ENCODE results near the gene NAT8.
"Not testable (repeated sequence)": the region's sequence is repeated elsewhere in the genome, so short reads cannot be mapped to it uniquely, and the experiment has no call there.

NAT8 gene

GRCh38 chr2:73642338-73643018 is at the start of gene NAT8:
TSS of gene NAT8 (minus strand) at chr2:73642422. CDS start at chr2:73641628, 794 bp downstream.
- Histone ChIP-seq H3K9me3 (ENCODE audit: insufficient read depth, low read length) (peaks cover 21% of the 10 kb centered on the region), H3K4me1 (ENCODE audit: insufficient read depth, insufficient read length) (no peaks in the 10 kb centered on the region), H3K4me3 (ENCODE audit: insufficient read length, low read depth) (no peak within 1 kb of the TSS), H3K9ac (ENCODE audit: insufficient read length, low read depth) (no peak within 1 kb of the TSS), H3K27me3 (ENCODE audit: insufficient read depth, insufficient read length) (no peaks in the 10 kb centered on the region), H3K36me3 (ENCODE audit: insufficient read depth, insufficient read length, low read length) (no peaks in the 10 kb centered on the region)
- DNase-seq (ENCODE audit: low read depth, low spot score), result no peak
- no peak for TF ChIP-seq YY1 (IDR thresholded peaks at IDR 0.05; ENCODE audit: insufficient read depth, insufficient read length)
- no peak for TF ChIP-seq SUZ12 (IDR thresholded peaks at IDR 0.05; ENCODE audit: extremely low read depth, insufficient read depth, insufficient read length)
- no peak for TF ChIP-seq ZNF274 (IDR thresholded peaks at IDR 0.05; ENCODE audit: low read depth, low read length)

GRCh38 chr2:73690372-73691088 is 48.3 kb upstream of the NAT8 start:
- not testable (repeated sequence) for H3K27me3 ChIP-seq (ENCODE audit: insufficient read depth, insufficient read length); H3K4me3 ChIP-seq (ENCODE audit: insufficient read length, low read depth); H3K9me3 ChIP-seq (ENCODE audit: insufficient read depth, low read length); DNase-seq (ENCODE audit: low read depth, low spot score); H3K9ac ChIP-seq (ENCODE audit: insufficient read length, low read depth); H3K4me1 ChIP-seq (ENCODE audit: insufficient read depth, insufficient read length); H3K36me3 ChIP-seq (ENCODE audit: insufficient read depth, insufficient read length, low read length)

GRCh38 chr2:73688494-73688893 is 46.3 kb upstream of the NAT8 start:
- H3K9me3 ChIP-seq (ENCODE audit: insufficient read depth, low read length); H3K36me3 ChIP-seq (ENCODE audit: insufficient read depth, insufficient read length, low read length); DNase-seq (ENCODE audit: low read depth, low spot score); H3K4me3 ChIP-seq (ENCODE audit: insufficient read length, low read depth); H3K27me3 ChIP-seq (ENCODE audit: insufficient read depth, insufficient read length); H3K9ac ChIP-seq (ENCODE audit: insufficient read length, low read depth); H3K4me1 ChIP-seq (ENCODE audit: insufficient read depth, insufficient read length): not testable (repeated sequence)

GRCh38 chr2:73685764-73686438 is 43.7 kb upstream of the NAT8 start:
- DNase-seq (ENCODE audit: low read depth, low spot score), result no peak
- Histone ChIP-seq H3K9me3 (ENCODE audit: insufficient read depth, low read length) (no peaks in the 10 kb centered on the region), H3K9ac (ENCODE audit: insufficient read length, low read depth) (no peak overlapping the region), H3K4me1 (ENCODE audit: insufficient read depth, insufficient read length) (no peaks in the 10 kb centered on the region), H3K36me3 (ENCODE audit: insufficient read depth, insufficient read length, low read length) (no peaks in the 10 kb centered on the region), H3K4me3 (ENCODE audit: insufficient read length, low read depth) (no peak overlapping the region), H3K27me3 (ENCODE audit: insufficient read depth, insufficient read length) (no peaks in the 10 kb centered on the region)
- no peak for TF ChIP-seq SUZ12 (IDR thresholded peaks at IDR 0.05; ENCODE audit: extremely low read depth, insufficient read depth, insufficient read length)
- no peak for TF ChIP-seq ZNF274 (IDR thresholded peaks at IDR 0.05; ENCODE audit: low read depth, low read length)
- TF ChIP-seq YY1 (IDR thresholded peaks at IDR 0.05; ENCODE audit: insufficient read depth, insufficient read length), result no peak

- H3K4me3 ChIP-seq (ENCODE audit: insufficient read length, low read depth); H3K9ac ChIP-seq (ENCODE audit: insufficient read length, low read depth); DNase-seq (ENCODE audit: low read depth, low spot score); H3K36me3 ChIP-seq (ENCODE audit: insufficient read depth, insufficient read length, low read length); H3K27me3 ChIP-seq (ENCODE audit: insufficient read depth, insufficient read length); H3K4me1 ChIP-seq (ENCODE audit: insufficient read depth, insufficient read length); H3K9me3 ChIP-seq (ENCODE audit: insufficient read depth, low read length): not testable (repeated sequence)
These were observed 42.7 kb upstream of the NAT8 start for GRCh38 chr2:73684905-73685304.

GRCh38 chr2:73684325-73684724 is 42.1 kb upstream of the NAT8 start:
- not testable (repeated sequence) for DNase-seq (ENCODE audit: low read depth, low spot score); H3K27me3 ChIP-seq (ENCODE audit: insufficient read depth, insufficient read length); H3K9ac ChIP-seq (ENCODE audit: insufficient read length, low read depth); H3K36me3 ChIP-seq (ENCODE audit: insufficient read depth, insufficient read length, low read length); H3K4me1 ChIP-seq (ENCODE audit: insufficient read depth, insufficient read length); H3K4me3 ChIP-seq (ENCODE audit: insufficient read length, low read depth); H3K9me3 ChIP-seq (ENCODE audit: insufficient read depth, low read length)

GRCh38 chr2:73679951-73680571 is 37.8 kb upstream of the NAT8 start:
- H3K36me3 ChIP-seq (ENCODE audit: insufficient read depth, insufficient read length, low read length); H3K9ac ChIP-seq (ENCODE audit: insufficient read length, low read depth); H3K4me3 ChIP-seq (ENCODE audit: insufficient read length, low read depth); H3K9me3 ChIP-seq (ENCODE audit: insufficient read depth, low read length); H3K27me3 ChIP-seq (ENCODE audit: insufficient read depth, insufficient read length); H3K4me1 ChIP-seq (ENCODE audit: insufficient read depth, insufficient read length); DNase-seq (ENCODE audit: low read depth, low spot score): not testable (repeated sequence)

- H3K9ac ChIP-seq (ENCODE audit: insufficient read length, low read depth); H3K4me1 ChIP-seq (ENCODE audit: insufficient read depth, insufficient read length); H3K27me3 ChIP-seq (ENCODE audit: insufficient read depth, insufficient read length); H3K36me3 ChIP-seq (ENCODE audit: insufficient read depth, insufficient read length, low read length); H3K9me3 ChIP-seq (ENCODE audit: insufficient read depth, low read length); DNase-seq (ENCODE audit: low read depth, low spot score); H3K4me3 ChIP-seq (ENCODE audit: insufficient read length, low read depth): not testable (repeated sequence)
These were observed 37.0 kb upstream of the NAT8 start for GRCh38 chr2:73679237-73679636.

- not testable (repeated sequence) for H3K27me3 ChIP-seq (ENCODE audit: insufficient read depth, insufficient read length); H3K9ac ChIP-seq (ENCODE audit: insufficient read length, low read depth); H3K4me1 ChIP-seq (ENCODE audit: insufficient read depth, insufficient read length); H3K9me3 ChIP-seq (ENCODE audit: insufficient read depth, low read length); DNase-seq (ENCODE audit: low read depth, low spot score); H3K4me3 ChIP-seq (ENCODE audit: insufficient read length, low read depth); H3K36me3 ChIP-seq (ENCODE audit: insufficient read depth, insufficient read length, low read length)
These were observed 35.8 kb upstream of the NAT8 start for GRCh38 chr2:73678008-73678407.

GRCh38 chr2:73676211-73676610 is 34.0 kb upstream of the NAT8 start:
- not testable (repeated sequence) for DNase-seq (ENCODE audit: low read depth, low spot score); H3K4me3 ChIP-seq (ENCODE audit: insufficient read length, low read depth); H3K9ac ChIP-seq (ENCODE audit: insufficient read length, low read depth)

GRCh38 chr2:73674696-73675157 is 32.5 kb upstream of the NAT8 start:
- not testable (repeated sequence) for DNase-seq (ENCODE audit: low read depth, low spot score); H3K27me3 ChIP-seq (ENCODE audit: insufficient read depth, insufficient read length); H3K4me3 ChIP-seq (ENCODE audit: insufficient read length, low read depth); H3K36me3 ChIP-seq (ENCODE audit: insufficient read depth, insufficient read length, low read length); H3K9ac ChIP-seq (ENCODE audit: insufficient read length, low read depth); H3K9me3 ChIP-seq (ENCODE audit: insufficient read depth, low read length); H3K4me1 ChIP-seq (ENCODE audit: insufficient read depth, insufficient read length)

More at GRCh38 chr2:73676211-73676610, 34.0 kb upstream of the NAT8 start:
- H3K9me3 ChIP-seq (ENCODE audit: insufficient read depth, low read length); H3K36me3 ChIP-seq (ENCODE audit: insufficient read depth, insufficient read length, low read length); H3K4me1 ChIP-seq (ENCODE audit: insufficient read depth, insufficient read length); H3K27me3 ChIP-seq (ENCODE audit: insufficient read depth, insufficient read length): not testable (repeated sequence)
